HepG2 (cell line): ENCODE results near the gene CS. TPM values are rescaled to one million over a fixed set of nuclear protein-coding genes. Genes with fewer than 3 reads are reported as not detected.
A peak's percentile ranks its signal among the peaks of the same experiment; 100 is the strongest.

Source experiments
- FOXP1 ChIP-seq, 2 experiments: fragments of 450-650 bp in 1 of 2; IDR thresholded peaks; 2 replicates each; pipeline ENCODE4 v1.6.1; 2017 to 2018; ENCODE audit warnings: antibody characterized with exemption in 1 of 2
- GRHL1 ChIP-seq: sonication (generic); formaldehyde crosslinking; conservative IDR thresholded peaks from 2 replicates; pipeline ENCODE4 v1.8.0; 2022; ENCODE audit warnings: missing genetic modification reagents
- HIVEP1 ChIP-seq: sonication (generic); formaldehyde crosslinking; IDR thresholded peaks from 2 replicates; pipeline ENCODE4 v1.4.0; 2020; ENCODE audit warnings: mild to moderate bottlenecking, missing genetic modification reagents
- HNF1A ChIP-seq, 2 experiments: sonication (generic) in 1 of 2; formaldehyde crosslinking in 1 of 2; IDR thresholded peaks; 2 replicates each; pipeline versions ENCODE4 v1.4.0 to v1.6.1; 2016 to 2020; ENCODE audit warnings: borderline replicate concordance in 1 of 2, low read depth in 1 of 2, mild to moderate bottlenecking in 1 of 2, missing genetic modification reagents in 1 of 2
- KDM2A ChIP-seq: sonication (generic); formaldehyde crosslinking; IDR thresholded peaks from 2 replicates; pipeline ENCODE4 v1.4.0; 2020; ENCODE audit warnings: low read depth, missing genetic modification reagents, borderline replicate concordance
- NCOA2 ChIP-seq: sonication (generic); formaldehyde crosslinking; IDR thresholded peaks from 2 replicates; pipeline ENCODE4 v1.8.0; 2022; ENCODE audit warnings: inconsistent platforms
- RFXAP ChIP-seq: sonication (generic); formaldehyde crosslinking; IDR thresholded peaks from 2 replicates; pipeline ENCODE4 v1.4.0; 2020; ENCODE audit warnings: missing genetic modification reagents, borderline replicate concordance
- SNAI1 ChIP-seq: sonication (generic); formaldehyde crosslinking; IDR thresholded peaks from 2 replicates; pipeline ENCODE4 v1.5.0; 2020; ENCODE audit warnings: mild to moderate bottlenecking, missing genetic modification reagents, borderline replicate concordance
- SP140L ChIP-seq: sonication (generic); formaldehyde crosslinking; IDR thresholded peaks from 2 replicates; pipeline ENCODE4 v1.4.0; 2020; ENCODE audit warnings: missing genetic modification reagents, borderline replicate concordance
- UBTF ChIP-seq: sonication (generic); formaldehyde crosslinking; IDR thresholded peaks from 2 replicates; pipeline ENCODE4 v1.4.0; 2020; ENCODE audit warnings: mild to moderate bottlenecking, missing genetic modification reagents
- USF2 ChIP-seq, 2 experiments: sonication (generic) in 1 of 2; formaldehyde crosslinking in 1 of 2; IDR thresholded peaks; 2 replicates each; pipeline versions ENCODE4 v1.5.1 to v1.6.1; 2011 to 2020; ENCODE audit warnings: borderline replicate concordance in 1 of 2, low read depth in 1 of 2, low read length in 1 of 2, mild to moderate bottlenecking in 1 of 2, missing genetic modification reagents in 1 of 2, moderate library complexity in 1 of 2
- ZFP90 ChIP-seq: sonication (generic); formaldehyde crosslinking; IDR thresholded peaks from 2 replicates; pipeline ENCODE4 v1.8.0; 2022; ENCODE audit warnings: missing genetic modification reagents, mild to moderate bottlenecking, inconsistent platforms, borderline replicate concordance
- ZNF160 ChIP-seq: sonication (generic); formaldehyde crosslinking; IDR thresholded peaks from 2 replicates; pipeline ENCODE4 v1.8.0; 2022; ENCODE audit warnings: mild to moderate bottlenecking, inconsistent platforms, missing genetic modification reagents
- ZNF678 ChIP-seq: sonication (generic); formaldehyde crosslinking; IDR thresholded peaks from 2 replicates; pipeline ENCODE4 v1.4.0; 2020; ENCODE audit warnings: mild to moderate bottlenecking, missing genetic modification reagents
- ZNF761 ChIP-seq: sonication (generic); formaldehyde crosslinking; conservative IDR thresholded peaks from 2 replicates; pipeline ENCODE4 v1.4.0; 2020; ENCODE audit warnings: mild to moderate bottlenecking, missing genetic modification reagents
- ZNF878 ChIP-seq: sonication (generic); formaldehyde crosslinking; IDR thresholded peaks from 2 replicates; pipeline ENCODE4 v1.8.1; 2023; ENCODE audit warnings: mild to moderate bottlenecking, missing genetic modification reagents, moderate library complexity
- polyA plus RNA-seq, 8 experiments: library from polyadenylated mRNA; depleted of rRNA in 3 of 8; stranded (reverse) in 7 of 8; unstranded in 1 of 8; fragments of >200 nt; fragmentation: Illumina TruSeq in 4 of 8; extraction: Trizol in 4 of 8; gene quantifications; 2 replicates each; pipeline versions ENCODE4 v1.2.1 to v1.2.3, GENCODE V29; 2011 to 2016; ENCODE audit warnings: low read depth in 4 of 8, missing spikeins in 1 of 8, mixed read lengths in 1 of 8; ENCODE audit not compliant: insufficient read depth in 1 of 8
- total RNA-seq, 5 experiments: library from RNA; depleted of rRNA; stranded (reverse); fragments of >200 nt; fragmentation: Illumina TruSeq; extraction: Trizol; gene quantifications; 2 replicates each; pipeline ENCODE4 v1.2.3, GENCODE V29; 2016; ENCODE audit warnings: low read depth in 1 of 5

Gene CS
- total and polyA plus RNA-seq, 2 of the 13 experiments (the other 11 are each of a cell fraction or from before 2014, with no cell fraction given), result 173 to 175 TPM

GRCh38 chr12:56230432-56231183, 69.5 kb downstream of the CS start (continued):
- TF ChIP-seq UBTF (peak; percentile 45; the same call in 1 of the 2 replicates), SNAI1 (CRISPR knock-in tag) (peak; percentile 46; the same call in 1 of the 2 replicates), FOXP1 (IDR thresholded peaks at IDR 0.05) (peak; percentile 14; the same call in 1 of the 2 replicates), FOXP1 (CRISPR knock-in tag; IDR thresholded peaks at IDR 0.05) (no peak), ZNF160 (CRISPR knock-in tag) (0 out of 2 replicates have a peak, but pooled peaks have one; percentile 12), GRHL1 (CRISPR knock-in tag) (no peak), HNF1A (IDR thresholded peaks at IDR 0.05; ENCODE audit: low read depth) (peak; percentile 87), HNF1A (CRISPR knock-in tag; IDR thresholded peaks at IDR 0.05; ENCODE audit: borderline replicate concordance) (peak; percentile 90), ZNF761 (CRISPR knock-in tag) (0 out of 2 replicates have a peak, but pooled peaks have one; percentile 46), RFXAP (CRISPR knock-in tag) (peak; percentile 53), USF2 (IDR thresholded peaks at IDR 0.05; ENCODE audit: low read depth, low read length) (no peak), USF2 (CRISPR knock-in tag; IDR thresholded peaks at IDR 0.05; ENCODE audit: borderline replicate concordance) (no peak), SP140L (CRISPR knock-in tag) (no peak), NCOA2 (CRISPR knock-in tag) (0 out of 2 replicates have a peak, but pooled peaks have one; percentile 5), ZNF878 (CRISPR knock-in tag) (0 out of 2 replicates have a peak, but pooled peaks have one; percentile 23), HIVEP1 (0 out of 2 replicates have a peak, but pooled peaks have one; percentile 11), ZFP90 (CRISPR knock-in tag) (peak; percentile 19), KDM2A (CRISPR knock-in tag) (0 out of 2 replicates have a peak, but pooled peaks have one; percentile 18), ZNF678 (no peak)
